Endothelial cell of umbilical vein (primary cell): Measurements from ENCODE around the gene ZNF662. TPM values are rescaled to one million over a fixed set of nuclear protein-coding genes. Genes with fewer than 3 reads are reported as not detected.

Experiments
- BruUV-seq: library from RNA; stranded (reverse); fragments of 400-500 nt; replicated peaks from 2 replicates; lab custom pipeline; 2021; lab: Mats Ljungman, UMichigan
- CTCF ChIA-PET: fragments of 300-600, 350-600 bp; sonication (Branson Sonifier 250); formaldehyde crosslinking; loops from one replicate; lab custom pipeline; 2021; ENCODE audit warnings: antibody characterized with exemption, inconsistent platforms; lab: Charles Lee
- POLR2A ChIA-PET: fragments of 300-600, 350-600 bp; sonication (Branson Sonifier 250); formaldehyde crosslinking; loops from one replicate; lab custom pipeline; 2021; ENCODE audit warnings: antibody characterized with exemption, inconsistent platforms; lab: Charles Lee
- DNase-seq: peaks from one replicate; pipeline ENCODE4 v3.0.0-alpha.2; 2011; ENCODE audit warnings: low read depth, low spot score
- FAIRE-seq: peaks from 2 replicates; lab custom pipeline; 2011; peaks lifted over from hg19 to GRCh38; lab: Jason Lieb, UNC
- H2AFZ ChIP-seq: 2 replicates; pipeline ENCODE4 v1.6.0; 2012; ENCODE audit warnings: low read depth, low read length, control low read depth, inconsistent platforms
- H3K27ac ChIP-seq: 2 replicates; pipeline ENCODE4 v1.5.1; 2011; ENCODE audit warnings: low read depth, mild to moderate bottlenecking, control low read depth, low read length, moderate library complexity; ENCODE audit not compliant: insufficient read depth
- H3K27me3 ChIP-seq, 2 experiments: 2 replicates each; pipeline versions ENCODE4 v1.6.0 to v1.6.1; 2011; ENCODE audit warnings: low read length in 2 of 2, mixed read lengths in 1 of 2; ENCODE audit not compliant: control insufficient read depth in 2 of 2, insufficient read depth in 2 of 2
- H3K36me3 ChIP-seq, 2 experiments: 2 replicates in 1 of 2; 3 replicates in 1 of 2; pipeline ENCODE4 v1.5.1; 2011; ENCODE audit warnings: low read length in 2 of 2, mild to moderate bottlenecking in 1 of 2, moderate library complexity in 1 of 2; ENCODE audit not compliant: control insufficient read depth in 2 of 2, insufficient read depth in 2 of 2; ENCODE audit errors: extremely low read depth in 1 of 2
- H3K4me1 ChIP-seq: 3 replicates; pipeline ENCODE4 v1.5.1; 2011; ENCODE audit warnings: mild to moderate bottlenecking, low read length; ENCODE audit not compliant: control insufficient read depth, insufficient read depth; ENCODE audit errors: extremely low read depth
- H3K4me2 ChIP-seq: 2 replicates; pipeline ENCODE4 v1.6.1; 2011; ENCODE audit warnings: low read length, control low read depth, mixed read lengths; ENCODE audit not compliant: insufficient read depth
- H3K4me3 ChIP-seq, 3 experiments: fragments of 200-600 bp in 1 of 3; sonication (generic), shearing (Covaris generic) in 1 of 3; replicated peaks in 1 of 3; 2 replicates each; pipeline ENCODE4 v1.5.1; 2011 to 2016; ENCODE audit warnings: control low read depth in 3 of 3, low read length in 3 of 3, mild to moderate bottlenecking in 2 of 3, inconsistent platforms in 1 of 3, low read depth in 1 of 3, moderate library complexity in 1 of 3; ENCODE audit not compliant: insufficient read depth in 1 of 3
- H3K79me2 ChIP-seq: 2 replicates; pipeline ENCODE4 v1.6.0; 2012; ENCODE audit warnings: low read length, inconsistent platforms; ENCODE audit not compliant: control insufficient read depth, insufficient read depth
- H3K9ac ChIP-seq: replicated peaks from 2 replicates; pipeline ENCODE3; 2011; ENCODE audit warnings: low read length, control low read depth; ENCODE audit not compliant: insufficient read depth; ENCODE audit errors: extremely low read depth
- H3K9me1 ChIP-seq: replicated peaks from 3 replicates; pipeline ENCODE4 v1.6.0; 2011; ENCODE audit warnings: mild to moderate bottlenecking, low read length; ENCODE audit not compliant: control insufficient read depth, insufficient read depth; ENCODE audit errors: extremely low read depth
- H3K9me3 ChIP-seq: replicated peaks from 2 replicates; pipeline ENCODE4 v1.5.1; 2012; ENCODE audit warnings: low read length, inconsistent platforms; ENCODE audit not compliant: control insufficient read depth, insufficient read depth
- H4K20me1 ChIP-seq: replicated peaks from 2 replicates; pipeline ENCODE3; 2011; ENCODE audit warnings: mild to moderate bottlenecking, low read length; ENCODE audit not compliant: control insufficient read depth, insufficient read depth; ENCODE audit errors: extremely low read depth
- CTCF ChIP-seq, 2 donors: IDR thresholded peaks; 1 replicate in 1 of 2; 2 replicates in 1 of 2; pipeline ENCODE4 v1.5.1; 2011; ENCODE audit warnings: low read length in 2 of 2, mild to moderate bottlenecking in 2 of 2, moderate library complexity in 2 of 2, control low read depth in 1 of 2, inconsistent platforms in 1 of 2, low read depth in 1 of 2; ENCODE audit not compliant: insufficient read depth in 1 of 2; ENCODE audit errors: extremely low read depth in 1 of 2
- EZH2 ChIP-seq: IDR thresholded peaks from 2 replicates; pipeline ENCODE4 v1.6.1; 2012; ENCODE audit warnings: borderline replicate concordance, low read depth, mild to moderate bottlenecking, moderate library complexity, low read length, inconsistent platforms; ENCODE audit not compliant: severe bottlenecking
- FOS ChIP-seq: IDR thresholded peaks from 2 replicates; pipeline ENCODE4 v1.6.1; 2011; ENCODE audit warnings: mild to moderate bottlenecking, low read length, moderate library complexity, borderline replicate concordance; ENCODE audit not compliant: insufficient read depth
- GATA2 ChIP-seq: IDR thresholded peaks from 2 replicates; pipeline ENCODE4 v1.7.0; 2011; ENCODE audit warnings: low read depth, mild to moderate bottlenecking, moderate library complexity, mixed read lengths, low read length; ENCODE audit not compliant: insufficient read length, insufficient read depth
- JUN ChIP-seq: IDR thresholded peaks from 2 replicates; pipeline ENCODE4 v1.6.1; 2011; ENCODE audit warnings: borderline replicate concordance, low read depth; ENCODE audit not compliant: insufficient read length, insufficient read depth
- MAX ChIP-seq: IDR thresholded peaks from 2 replicates; pipeline ENCODE4 v1.6.1; 2011; ENCODE audit not compliant: insufficient read depth, insufficient read length
- MYC ChIP-seq: IDR thresholded peaks from one replicate; pipeline ENCODE4 v1.6.1; 2011; ENCODE audit warnings: mild to moderate bottlenecking, low read depth, low read length
- POLR2A ChIP-seq: IDR thresholded peaks from 2 replicates; pipeline ENCODE4 v1.6.1; 2012; ENCODE audit warnings: low read depth, mild to moderate bottlenecking, control low read depth, low read length
- POLR2AphosphoS5 ChIP-seq: IDR thresholded peaks from 2 replicates; pipeline ENCODE4 v1.6.1; 2012; ENCODE audit warnings: low read depth, mild to moderate bottlenecking, control low read depth, low read length, moderate library complexity; ENCODE audit not compliant: insufficient read depth
- dilution Hi-C: fragments of 300-500 bp; cut with MboI; formaldehyde crosslinking; loops from one replicate; pipeline ENCODE4 v1.15.0; 2019; ENCODE audit warnings: low sequenced_read_pairs; ENCODE audit not compliant: extremely low pct_ligation_motif_present
- intact Hi-C: fragments of 100-400 bp; cut with micrococcal nuclease; formaldehyde crosslinking; loops from one replicate; pipeline ENCODE4 v1.10.0; 2022
- polyA plus RNA-seq, 4 experiments: library from polyadenylated mRNA; depleted of rRNA in 3 of 4; stranded (reverse) in 3 of 4; unstranded in 1 of 4; fragments of >200 nt; gene quantifications; 2 replicates each; pipeline versions ENCODE4 v1.2.1 to v1.2.3, GENCODE V29; 2011 to 2012; ENCODE audit warnings: missing spikeins in 1 of 4
- total RNA-seq: library from RNA; stranded (reverse); gene quantifications from 2 replicates; pipeline ENCODE4 v1.2.3, GENCODE V29; 2021

ZNF662 gene
- total and polyA plus RNA-seq, 2 donors (not counting 3 experiments of a cell fraction or from before 2014, with no cell fraction given), result 0.84 to 4.3 TPM

- POLR2A ChIA-PET, result no interaction called here
- H3K4me3 ChIP-seq, result no peak overlapping the region
- no TSS peak for BruUV-seq
- intact Hi-C loops, result no loop called here
- H3K27me3 ChIP-seq, result peaks cover 0 to 2% of the 10 kb centered on the region in 2 experiments
- no peak overlapping the region for H3K9ac ChIP-seq
- H3K4me1 ChIP-seq, result no peaks in the 10 kb centered on the region
- H3K4me2 ChIP-seq, result no peak overlapping the region
- no peaks in the 10 kb centered on the region for H3K36me3 ChIP-seq
- DNase-seq (no peak), FAIRE-seq (no peak)
- no peaks in the 10 kb centered on the region for H4K20me1 ChIP-seq
- dilution Hi-C loops, result no loop called here
- TF ChIP-seq POLR2A (no peak), CTCF (IDR thresholded peaks at IDR 0.05; ENCODE audit: extremely low read depth in 1 of 2, insufficient read depth in 1 of 2, low read depth in 1 of 2, low read length in 2 of 2) (no peak), JUN (no peak), GATA2 (no peak), FOS (no peak), EZH2 (no peak), MAX (no peak), MYC (no peak), POLR2AphosphoS5 (no peak)
- CTCF ChIA-PET, result no interaction called here
- H3K79me2 ChIP-seq, result no peaks in the 10 kb centered on the region
- H3K9me3 ChIP-seq, result no peaks in the 10 kb centered on the region
- H2AFZ ChIP-seq, result no peak overlapping the region
- no peak overlapping the region for H3K27ac ChIP-seq
- H3K9me1 ChIP-seq, result no peaks in the 10 kb centered on the region
Measured at GRCh38 chr3:42898896-42899675, 6.9 kb upstream of the ZNF662 start.
